Mucosa of rectum (tissue), 2 donors: ENCODE measurements around the gene BICC1.

ENCODE experiments used
- H3K27ac ChIP-seq, 2 donors: one replicate each; pipeline ENCODE4 v1.7.0; 2013; ENCODE audit warnings: inconsistent platforms in 2 of 2, low read depth in 2 of 2, low read length in 2 of 2
- H3K27me3 ChIP-seq, 2 donors: one replicate each; pipeline ENCODE4 v1.7.0; 2013; ENCODE audit warnings: low read length in 2 of 2; ENCODE audit not compliant: control insufficient read depth in 2 of 2, insufficient read depth in 2 of 2
- H3K36me3 ChIP-seq, 2 donors: one replicate each; pipeline ENCODE4 v1.7.0; 2013; ENCODE audit warnings: low read length in 2 of 2; ENCODE audit not compliant: control insufficient read depth in 2 of 2, insufficient read depth in 2 of 2
- H3K4me1 ChIP-seq, 2 donors: one replicate each; pipeline ENCODE4 v1.7.0; 2013; ENCODE audit warnings: low read length in 2 of 2, mild to moderate bottlenecking in 1 of 2; ENCODE audit not compliant: control insufficient read depth in 2 of 2, insufficient read depth in 2 of 2
- H3K4me3 ChIP-seq, 2 donors: one replicate each; pipeline ENCODE4 v1.7.0; 2013; ENCODE audit warnings: low read length in 2 of 2
- H3K9ac ChIP-seq, 2 donors: one replicate each; pipeline ENCODE4 v1.7.0; 2013; ENCODE audit warnings: low read length in 2 of 2, low read depth in 1 of 2, mild to moderate bottlenecking in 1 of 2
- H3K9me3 ChIP-seq, 2 donors: one replicate each; pipeline ENCODE4 v1.7.0; 2013; ENCODE audit warnings: low read length in 2 of 2; ENCODE audit not compliant: control insufficient read depth in 2 of 2
- donor health status: healthy.
- donor health status: Normal muscosa, but diverticular disease.

Gene BICC1

GRCh38 chr10:58806970-58807628 is 294.4 kb downstream of the BICC1 start:
- no peaks in the 10 kb centered on the region for H3K36me3 ChIP-seq
- H3K4me3 ChIP-seq, result no peak overlapping the region
- H3K9me3 ChIP-seq, result no peaks in the 10 kb centered on the region
- no peaks in the 10 kb centered on the region for H3K4me1 ChIP-seq
- no peak overlapping the region for H3K9ac ChIP-seq
- no peak overlapping the region for H3K27ac ChIP-seq
- H3K27me3 ChIP-seq, result no peaks in the 10 kb centered on the region

DNA sequence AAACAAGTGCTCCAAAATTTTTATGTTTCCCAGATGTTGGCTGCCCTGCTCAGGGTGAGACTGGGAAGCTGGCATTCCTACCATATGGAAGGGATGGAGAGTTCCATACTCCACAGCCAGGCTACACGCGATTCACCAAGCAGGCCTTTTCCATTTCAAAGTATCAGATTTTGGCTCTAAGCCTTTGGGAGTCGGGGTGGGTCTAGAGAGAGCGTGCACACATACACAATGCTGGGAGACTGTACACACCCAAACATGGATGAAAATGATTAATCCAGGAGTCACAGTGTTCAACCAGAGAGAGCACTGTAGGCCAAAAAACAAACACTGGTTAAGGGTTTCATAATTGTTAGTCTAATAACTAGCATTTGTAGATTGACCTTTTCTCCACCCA is 295.0 kb downstream of the BICC1 start:
- Histone ChIP-seq H3K9me3 (no peaks in the 10 kb centered on the region), H3K4me1 (no peaks in the 10 kb centered on the region), H3K27me3 (no peaks in the 10 kb centered on the region), H3K9ac (no peak overlapping the region), H3K27ac (no peak overlapping the region), H3K36me3 (no peaks in the 10 kb centered on the region), H3K4me3 (no peak overlapping the region)

- Histone ChIP-seq H3K27me3 (no peaks in the 10 kb centered on the region), H3K4me1 (no peaks in the 10 kb centered on the region), H3K9ac (no peak overlapping the region), H3K27ac (no peak overlapping the region), H3K4me3 (no peak overlapping the region), H3K9me3 (no peaks in the 10 kb centered on the region), H3K36me3 (no peaks in the 10 kb centered on the region)
Measured at GRCh38 chr10:58810751-58811150, 298.1 kb downstream of the BICC1 start.

DNA sequence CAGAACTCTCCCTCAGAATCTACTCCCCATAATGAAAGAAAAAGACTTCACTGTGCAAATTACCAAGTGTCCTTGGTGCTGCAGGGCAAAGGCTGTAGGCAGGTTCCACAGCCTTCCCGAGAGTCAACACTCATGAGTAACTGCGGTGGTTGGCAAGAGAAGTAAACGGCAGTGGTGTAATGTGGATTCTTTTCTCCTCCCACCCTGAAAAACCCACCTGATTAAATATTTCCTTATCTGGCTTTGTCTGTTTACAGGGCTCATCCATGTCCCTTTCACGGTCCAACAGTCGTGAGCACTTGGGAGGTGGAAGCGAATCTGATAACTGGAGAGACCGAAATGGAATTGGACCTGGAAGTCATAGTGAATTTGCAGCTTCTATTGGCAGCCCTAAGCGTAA is 300.9 kb downstream of the BICC1 start:
- Histone ChIP-seq H3K36me3 (no peaks in the 10 kb centered on the region), H3K9me3 (no peaks in the 10 kb centered on the region), H3K27me3 (no peaks in the 10 kb centered on the region), H3K9ac (no peak overlapping the region), H3K27ac (no peak overlapping the region), H3K4me1 (no peaks in the 10 kb centered on the region), H3K4me3 (no peak overlapping the region)

DNA sequence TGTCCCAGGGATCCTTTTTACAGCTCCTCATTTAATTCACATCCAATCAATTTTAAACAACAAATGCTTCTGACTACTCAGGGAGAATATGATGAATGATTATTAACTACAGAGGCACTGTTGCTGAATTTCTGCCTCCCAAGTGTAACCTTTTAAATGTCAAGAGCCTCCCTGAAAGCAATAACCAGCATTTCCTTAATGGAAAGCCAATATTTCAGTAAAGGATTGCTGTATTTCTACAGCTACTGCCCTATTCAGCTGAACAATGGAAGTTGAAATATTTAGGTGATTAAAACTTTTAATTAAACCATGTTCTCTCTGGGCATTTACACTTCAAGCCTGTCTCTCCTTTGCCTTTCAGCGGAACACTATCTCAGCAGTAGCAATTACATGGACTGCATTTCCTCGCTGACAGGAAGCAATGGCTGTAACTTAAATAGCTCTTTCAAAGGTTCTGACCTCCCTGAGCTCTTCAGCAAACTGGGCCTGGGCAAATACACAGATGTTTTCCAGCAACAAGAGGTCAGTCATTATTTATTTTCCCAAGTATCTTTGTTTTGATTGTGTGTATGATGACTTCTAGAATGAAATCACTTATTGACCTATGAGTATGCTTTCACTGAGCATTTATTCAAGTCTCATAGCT is 304.7 kb downstream of the BICC1 start:
- H3K36me3 ChIP-seq, result no peaks in the 10 kb centered on the region
- no peaks in the 10 kb centered on the region for H3K27me3 ChIP-seq
- no peak overlapping the region for H3K9ac ChIP-seq
- no peaks in the 10 kb centered on the region for H3K9me3 ChIP-seq
- H3K4me1 ChIP-seq, result no peaks in the 10 kb centered on the region
- H3K4me3 ChIP-seq, result no peak overlapping the region
- no peak overlapping the region for H3K27ac ChIP-seq

DNA sequence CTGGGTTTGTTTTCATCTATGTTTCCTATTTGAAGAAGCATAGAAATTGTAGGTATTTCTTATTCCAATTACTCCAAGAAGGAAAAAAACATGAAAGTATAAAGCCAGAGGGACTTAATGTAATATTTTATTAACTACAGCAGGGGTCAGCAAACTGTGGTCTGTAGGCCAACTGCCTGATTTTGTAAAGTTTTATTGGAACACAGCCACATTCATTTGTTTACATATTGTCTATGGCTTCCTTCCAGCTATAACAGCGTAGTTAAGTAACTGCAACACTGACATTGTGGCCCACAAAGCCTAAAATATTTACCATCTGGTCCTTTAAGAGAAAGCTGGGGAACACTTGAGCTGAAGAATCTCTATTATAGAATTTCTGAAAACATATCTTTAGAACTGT is 306.2 kb downstream of the BICC1 start:
- Histone ChIP-seq H3K9ac (no peak overlapping the region), H3K27me3 (no peaks in the 10 kb centered on the region), H3K27ac (no peak overlapping the region), H3K4me1 (no peaks in the 10 kb centered on the region), H3K36me3 (no peaks in the 10 kb centered on the region), H3K9me3 (no peaks in the 10 kb centered on the region), H3K4me3 (no peak overlapping the region)

DNA sequence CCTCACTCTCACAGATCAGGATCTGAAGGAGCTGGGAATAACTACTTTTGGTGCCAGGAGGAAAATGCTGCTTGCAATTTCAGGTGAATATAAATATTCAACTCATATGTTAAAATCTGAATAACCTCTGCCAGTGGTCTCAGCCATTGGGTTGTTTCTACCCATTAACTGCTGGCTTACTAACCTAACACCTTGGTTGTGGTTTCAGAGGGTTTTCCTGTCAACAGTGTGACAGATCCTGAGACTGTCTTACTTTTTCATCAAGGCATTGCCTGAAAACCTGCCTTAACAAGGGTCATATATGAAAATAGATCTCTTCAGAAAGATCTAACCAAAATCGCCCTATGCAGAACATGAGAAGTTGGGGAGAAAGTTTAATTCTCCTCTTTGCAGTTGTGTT is 307.7 kb downstream of the BICC1 start:
- H3K36me3 ChIP-seq, result no peaks in the 10 kb centered on the region
- no peak overlapping the region for H3K4me3 ChIP-seq
- no peak overlapping the region for H3K9ac ChIP-seq
- no peaks in the 10 kb centered on the region for H3K9me3 ChIP-seq
- no peaks in the 10 kb centered on the region for H3K27me3 ChIP-seq
- H3K4me1 ChIP-seq, result no peaks in the 10 kb centered on the region
- no peak overlapping the region for H3K27ac ChIP-seq

DNA sequence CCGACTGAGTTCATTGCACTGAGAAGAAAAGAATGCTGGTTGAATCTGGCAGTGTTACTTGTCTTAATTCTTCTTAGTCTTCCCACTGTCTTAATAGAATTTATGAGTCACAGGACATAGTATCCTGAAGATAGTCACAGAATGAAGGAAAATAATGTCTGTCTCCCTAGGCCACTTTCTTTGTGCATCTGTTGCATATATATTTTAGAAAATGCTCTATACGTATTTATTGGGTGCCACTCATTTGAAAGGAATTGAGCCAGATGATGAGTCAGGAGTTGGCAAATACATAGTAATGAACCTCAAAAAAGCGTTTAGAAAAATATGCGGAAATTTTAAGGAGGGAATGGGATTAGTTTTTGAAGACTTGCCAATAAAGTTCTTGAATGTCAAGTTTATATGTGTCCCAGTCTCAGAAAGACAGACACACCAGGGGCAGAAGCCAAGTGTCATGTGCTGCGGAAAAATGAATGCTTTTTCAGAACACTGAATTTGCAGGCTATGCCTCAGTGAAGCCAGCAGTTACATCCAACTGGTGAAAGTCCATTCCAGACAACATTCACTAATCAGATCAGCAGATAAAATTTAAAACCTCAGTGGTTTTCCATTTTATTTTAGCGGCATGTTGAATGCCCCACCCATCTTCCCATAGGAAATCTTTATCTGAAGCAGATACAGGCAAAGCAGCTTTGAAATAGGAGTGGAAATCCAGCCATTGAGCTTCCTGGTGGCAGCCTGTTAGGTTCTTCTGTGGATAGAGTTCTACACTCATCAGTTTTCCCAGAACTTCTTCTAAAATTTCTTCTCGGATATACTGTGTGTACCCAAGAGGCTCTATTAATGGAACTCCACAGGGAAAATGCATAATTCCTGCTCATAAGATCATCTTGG is 308.4 kb downstream of the BICC1 start:
- Histone ChIP-seq H3K36me3 (no peaks in the 10 kb centered on the region), H3K9me3 (no peaks in the 10 kb centered on the region), H3K4me1 (no peaks in the 10 kb centered on the region), H3K27me3 (no peaks in the 10 kb centered on the region), H3K27ac (no peak overlapping the region), H3K4me3 (no peak overlapping the region), H3K9ac (no peak overlapping the region)

DNA sequence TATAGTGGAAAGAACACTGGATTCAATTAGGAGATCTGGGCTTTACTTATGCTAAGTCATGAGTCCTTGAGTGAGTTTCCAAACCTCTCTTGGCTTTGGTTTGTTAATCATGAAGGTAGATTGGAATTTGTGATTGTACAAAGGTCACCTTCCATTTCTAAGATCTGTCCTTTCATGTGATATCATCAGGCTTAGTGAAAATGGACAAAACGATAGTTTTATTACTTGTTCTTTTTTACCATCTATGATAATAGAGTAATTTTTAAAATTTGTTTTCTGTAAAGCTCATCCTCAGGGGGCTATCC is 309.0 kb downstream of the BICC1 start:
- Histone ChIP-seq H3K9ac (no peak overlapping the region), H3K4me1 (no peaks in the 10 kb centered on the region), H3K9me3 (no peaks in the 10 kb centered on the region), H3K27me3 (no peaks in the 10 kb centered on the region), H3K27ac (no peak overlapping the region), H3K4me3 (no peak overlapping the region), H3K36me3 (no peaks in the 10 kb centered on the region)

- no peaks in the 10 kb centered on the region for H3K36me3 ChIP-seq
- no peaks in the 10 kb centered on the region for H3K27me3 ChIP-seq
- no peaks in the 10 kb centered on the region for H3K4me1 ChIP-seq
- no peak overlapping the region for H3K27ac ChIP-seq
- H3K4me3 ChIP-seq, result no peak overlapping the region
- H3K9me3 ChIP-seq, result no peaks in the 10 kb centered on the region
- H3K9ac ChIP-seq, result no peak overlapping the region
Measured at GRCh38 chr10:58823983-58824382, 311.3 kb downstream of the BICC1 start.
